ENCODE data around the gene SLC16A12.

SLC16A12 gene

GRCh38 chr10:89494575-89494974 is 40.8 kb downstream of the SLC16A12 start:
- Histone ChIP-seq H3K27ac (no peak overlapping the region), H3K4me3 (ENCODE audit: low read depth, low read length) (no peak overlapping the region), H3K9me3 (ENCODE audit: severe bottlenecking) (no peaks in the 10 kb centered on the region), H3K36me3 (no peaks in the 10 kb centered on the region), H3K27me3 (ENCODE audit: insufficient read depth, low read depth, severe bottlenecking) (no peaks in the 10 kb centered on the region)
- no peak for TF ChIP-seq CTCF (IDR thresholded peaks at IDR 0.05; ENCODE audit: low read depth, low read length)
- DNase-seq = no peak

- no peak overlapping the region for H3K4me3 ChIP-seq (ENCODE audit: low read depth, low read length)
- no peak for DNase-seq
- H3K9me3 ChIP-seq (ENCODE audit: severe bottlenecking) = no peaks in the 10 kb centered on the region
- H3K27ac ChIP-seq = no peak overlapping the region
- no peaks in the 10 kb centered on the region for H3K36me3 ChIP-seq
- no peak for TF ChIP-seq CTCF (IDR thresholded peaks at IDR 0.05; ENCODE audit: low read depth, low read length)
- H3K27me3 ChIP-seq (ENCODE audit: insufficient read depth, low read depth, severe bottlenecking) = no peaks in the 10 kb centered on the region
Measured at GRCh38 chr10:89494068-89494467, 41.3 kb downstream of the SLC16A12 start.

- no peak for TF ChIP-seq CTCF (IDR thresholded peaks at IDR 0.05; ENCODE audit: low read depth, low read length)
- Histone ChIP-seq H3K27ac (no peak overlapping the region), H3K9me3 (ENCODE audit: severe bottlenecking) (no peaks in the 10 kb centered on the region), H3K27me3 (ENCODE audit: insufficient read depth, low read depth, severe bottlenecking) (no peaks in the 10 kb centered on the region), H3K4me3 (ENCODE audit: low read depth, low read length) (no peak overlapping the region), H3K36me3 (no peaks in the 10 kb centered on the region)
- no peak for DNase-seq
Measured at GRCh38 chr10:89491932-89492331, 43.5 kb downstream of the SLC16A12 start.

- no peak for TF ChIP-seq CTCF (IDR thresholded peaks at IDR 0.05; ENCODE audit: low read depth, low read length)
- Histone ChIP-seq H3K27ac (no peak overlapping the region), H3K9me3 (ENCODE audit: severe bottlenecking) (no peaks in the 10 kb centered on the region), H3K4me3 (ENCODE audit: low read depth, low read length) (no peak overlapping the region), H3K27me3 (ENCODE audit: insufficient read depth, low read depth, severe bottlenecking) (no peaks in the 10 kb centered on the region), H3K36me3 (no peaks in the 10 kb centered on the region)
- no peak for DNase-seq
Measured at GRCh38 chr10:89490596-89491335, 44.6 kb downstream of the SLC16A12 start.

- no peak overlapping the region for H3K4me3 ChIP-seq (ENCODE audit: low read depth, low read length)
- no peaks in the 10 kb centered on the region for H3K27me3 ChIP-seq (ENCODE audit: insufficient read depth, low read depth, severe bottlenecking)
- no peak for TF ChIP-seq CTCF (IDR thresholded peaks at IDR 0.05; ENCODE audit: low read depth, low read length)
- no peaks in the 10 kb centered on the region for H3K9me3 ChIP-seq (ENCODE audit: severe bottlenecking)
- H3K27ac ChIP-seq = no peak overlapping the region
- DNase-seq = no peak
- no peaks in the 10 kb centered on the region for H3K36me3 ChIP-seq
Measured at GRCh38 chr10:89482256-89482655, 53.1 kb downstream of the SLC16A12 start.

- TF ChIP-seq CTCF (IDR thresholded peaks at IDR 0.05; ENCODE audit: low read depth, low read length) = no peak
- H3K9me3 ChIP-seq (ENCODE audit: severe bottlenecking) = no peaks in the 10 kb centered on the region
- no peak overlapping the region for H3K4me3 ChIP-seq (ENCODE audit: low read depth, low read length)
- DNase-seq = no peak
- no peak overlapping the region for H3K27ac ChIP-seq
- no peaks in the 10 kb centered on the region for H3K27me3 ChIP-seq (ENCODE audit: insufficient read depth, low read depth, severe bottlenecking)
- no peaks in the 10 kb centered on the region for H3K36me3 ChIP-seq
Measured at GRCh38 chr10:89481662-89482061, 53.7 kb downstream of the SLC16A12 start.

All from WERI-Rb-1 (cell line).